Endothelial cell of umbilical vein (primary cell): ENCODE data around the gene STARD13. TPM values are rescaled to one million over a fixed set of nuclear protein-coding genes. Genes with fewer than 3 reads are reported as not detected.

ENCODE experiments used
- BruUV-seq: library from RNA; stranded (reverse); fragments of 400-500 nt; replicated peaks from 2 replicates; lab custom pipeline; 2021; lab: Mats Ljungman, UMichigan
- CTCF ChIA-PET: fragments of 300-600, 350-600 bp; sonication (Branson Sonifier 250); formaldehyde crosslinking; loops from one replicate; lab custom pipeline; 2021; ENCODE audit warnings: antibody characterized with exemption, inconsistent platforms; lab: Charles Lee
- POLR2A ChIA-PET: fragments of 300-600, 350-600 bp; sonication (Branson Sonifier 250); formaldehyde crosslinking; loops from one replicate; lab custom pipeline; 2021; ENCODE audit warnings: antibody characterized with exemption, inconsistent platforms; lab: Charles Lee
- DNase-seq: peaks from one replicate; pipeline ENCODE4 v3.0.0-alpha.2; 2011; ENCODE audit warnings: low read depth, low spot score
- FAIRE-seq: peaks from 2 replicates; lab custom pipeline; 2011; peaks lifted over from hg19 to GRCh38; lab: Jason Lieb, UNC
- H2AFZ ChIP-seq: 2 replicates; pipeline ENCODE4 v1.6.0; 2012; ENCODE audit warnings: low read depth, low read length, control low read depth, inconsistent platforms
- H3K27ac ChIP-seq: 2 replicates; pipeline ENCODE4 v1.5.1; 2011; ENCODE audit warnings: low read depth, mild to moderate bottlenecking, control low read depth, low read length, moderate library complexity; ENCODE audit not compliant: insufficient read depth
- H3K27me3 ChIP-seq, 2 experiments: 2 replicates each; pipeline versions ENCODE4 v1.6.0 to v1.6.1; 2011; ENCODE audit warnings: low read length in 2 of 2, mixed read lengths in 1 of 2; ENCODE audit not compliant: control insufficient read depth in 2 of 2, insufficient read depth in 2 of 2
- H3K36me3 ChIP-seq, 2 experiments: 2 replicates in 1 of 2; 3 replicates in 1 of 2; pipeline ENCODE4 v1.5.1; 2011; ENCODE audit warnings: low read length in 2 of 2, mild to moderate bottlenecking in 1 of 2, moderate library complexity in 1 of 2; ENCODE audit not compliant: control insufficient read depth in 2 of 2, insufficient read depth in 2 of 2; ENCODE audit errors: extremely low read depth in 1 of 2
- H3K4me1 ChIP-seq: 3 replicates; pipeline ENCODE4 v1.5.1; 2011; ENCODE audit warnings: mild to moderate bottlenecking, low read length; ENCODE audit not compliant: control insufficient read depth, insufficient read depth; ENCODE audit errors: extremely low read depth
- H3K4me2 ChIP-seq: 2 replicates; pipeline ENCODE4 v1.6.1; 2011; ENCODE audit warnings: low read length, control low read depth, mixed read lengths; ENCODE audit not compliant: insufficient read depth
- H3K4me3 ChIP-seq, 3 experiments: fragments of 200-600 bp in 1 of 3; sonication (generic), shearing (Covaris generic) in 1 of 3; replicated peaks in 1 of 3; 2 replicates each; pipeline ENCODE4 v1.5.1; 2011 to 2016; ENCODE audit warnings: control low read depth in 3 of 3, low read length in 3 of 3, mild to moderate bottlenecking in 2 of 3, inconsistent platforms in 1 of 3, low read depth in 1 of 3, moderate library complexity in 1 of 3; ENCODE audit not compliant: insufficient read depth in 1 of 3
- H3K79me2 ChIP-seq: 2 replicates; pipeline ENCODE4 v1.6.0; 2012; ENCODE audit warnings: low read length, inconsistent platforms; ENCODE audit not compliant: control insufficient read depth, insufficient read depth
- H3K9ac ChIP-seq: replicated peaks from 2 replicates; pipeline ENCODE3; 2011; ENCODE audit warnings: low read length, control low read depth; ENCODE audit not compliant: insufficient read depth; ENCODE audit errors: extremely low read depth
- H3K9me1 ChIP-seq: replicated peaks from 3 replicates; pipeline ENCODE4 v1.6.0; 2011; ENCODE audit warnings: mild to moderate bottlenecking, low read length; ENCODE audit not compliant: control insufficient read depth, insufficient read depth; ENCODE audit errors: extremely low read depth
- H3K9me3 ChIP-seq: replicated peaks from 2 replicates; pipeline ENCODE4 v1.5.1; 2012; ENCODE audit warnings: low read length, inconsistent platforms; ENCODE audit not compliant: control insufficient read depth, insufficient read depth
- H4K20me1 ChIP-seq: replicated peaks from 2 replicates; pipeline ENCODE3; 2011; ENCODE audit warnings: mild to moderate bottlenecking, low read length; ENCODE audit not compliant: control insufficient read depth, insufficient read depth; ENCODE audit errors: extremely low read depth
- EZH2 ChIP-seq: IDR thresholded peaks from 2 replicates; pipeline ENCODE4 v1.6.1; 2012; ENCODE audit warnings: borderline replicate concordance, low read depth, mild to moderate bottlenecking, moderate library complexity, low read length, inconsistent platforms; ENCODE audit not compliant: severe bottlenecking
- FOS ChIP-seq: IDR thresholded peaks from 2 replicates; pipeline ENCODE4 v1.6.1; 2011; ENCODE audit warnings: mild to moderate bottlenecking, low read length, moderate library complexity, borderline replicate concordance; ENCODE audit not compliant: insufficient read depth
- GATA2 ChIP-seq: IDR thresholded peaks from 2 replicates; pipeline ENCODE4 v1.7.0; 2011; ENCODE audit warnings: low read depth, mild to moderate bottlenecking, moderate library complexity, mixed read lengths, low read length; ENCODE audit not compliant: insufficient read length, insufficient read depth
- JUN ChIP-seq: IDR thresholded peaks from 2 replicates; pipeline ENCODE4 v1.6.1; 2011; ENCODE audit warnings: borderline replicate concordance, low read depth; ENCODE audit not compliant: insufficient read length, insufficient read depth
- MYC ChIP-seq: IDR thresholded peaks from one replicate; pipeline ENCODE4 v1.6.1; 2011; ENCODE audit warnings: mild to moderate bottlenecking, low read depth, low read length
- POLR2A ChIP-seq: IDR thresholded peaks from 2 replicates; pipeline ENCODE4 v1.6.1; 2012; ENCODE audit warnings: low read depth, mild to moderate bottlenecking, control low read depth, low read length
- POLR2AphosphoS5 ChIP-seq: IDR thresholded peaks from 2 replicates; pipeline ENCODE4 v1.6.1; 2012; ENCODE audit warnings: low read depth, mild to moderate bottlenecking, control low read depth, low read length, moderate library complexity; ENCODE audit not compliant: insufficient read depth
- dilution Hi-C: fragments of 300-500 bp; cut with MboI; formaldehyde crosslinking; loops from one replicate; pipeline ENCODE4 v1.15.0; 2019; ENCODE audit warnings: low sequenced_read_pairs; ENCODE audit not compliant: extremely low pct_ligation_motif_present
- intact Hi-C: fragments of 100-400 bp; cut with micrococcal nuclease; formaldehyde crosslinking; loops from one replicate; pipeline ENCODE4 v1.10.0; 2022
- polyA plus RNA-seq, 4 experiments: library from polyadenylated mRNA; depleted of rRNA in 3 of 4; stranded (reverse) in 3 of 4; unstranded in 1 of 4; fragments of >200 nt; gene quantifications; 2 replicates each; pipeline versions ENCODE4 v1.2.1 to v1.2.3, GENCODE V29; 2011 to 2012; ENCODE audit warnings: missing spikeins in 1 of 4
- total RNA-seq: library from RNA; stranded (reverse); gene quantifications from 2 replicates; pipeline ENCODE4 v1.2.3, GENCODE V29; 2021
- TF ChIP-seq, protein P1 (sequence below), 2 donors: IDR thresholded peaks; 1 replicate in 1 of 2; 2 replicates in 1 of 2; pipeline ENCODE4 v1.5.1; 2011; ENCODE audit warnings: low read length in 2 of 2, mild to moderate bottlenecking in 2 of 2, moderate library complexity in 2 of 2, control low read depth in 1 of 2, inconsistent platforms in 1 of 2, low read depth in 1 of 2; ENCODE audit not compliant: insufficient read depth in 1 of 2; ENCODE audit errors: extremely low read depth in 1 of 2
- TF ChIP-seq, protein P2 (sequence below): IDR thresholded peaks from 2 replicates; pipeline ENCODE4 v1.6.1; 2011; ENCODE audit not compliant: insufficient read depth, insufficient read length

STARD13 gene
- total and polyA plus RNA-seq, 2 donors (not counting 3 experiments of a cell fraction or from before 2014, with no cell fraction given), result 11.0 to 47.7 TPM

- no peak overlapping the region for H2AFZ ChIP-seq
- H3K27ac ChIP-seq, result no peak overlapping the region
- H4K20me1 ChIP-seq, result no peaks in the 10 kb centered on the region
- H3K27me3 ChIP-seq, result no peaks in the 10 kb centered on the region
- no peak overlapping the region for H3K9ac ChIP-seq
- H3K9me1 ChIP-seq, result no peaks in the 10 kb centered on the region
- H3K36me3 ChIP-seq, result no peaks in the 10 kb centered on the region
- no peaks in the 10 kb centered on the region for H3K79me2 ChIP-seq
- H3K9me3 ChIP-seq, result no peaks in the 10 kb centered on the region
- H3K4me2 ChIP-seq, result no peak overlapping the region
- intact Hi-C loops, result no loop called here
- TF ChIP-seq, protein P1, sequence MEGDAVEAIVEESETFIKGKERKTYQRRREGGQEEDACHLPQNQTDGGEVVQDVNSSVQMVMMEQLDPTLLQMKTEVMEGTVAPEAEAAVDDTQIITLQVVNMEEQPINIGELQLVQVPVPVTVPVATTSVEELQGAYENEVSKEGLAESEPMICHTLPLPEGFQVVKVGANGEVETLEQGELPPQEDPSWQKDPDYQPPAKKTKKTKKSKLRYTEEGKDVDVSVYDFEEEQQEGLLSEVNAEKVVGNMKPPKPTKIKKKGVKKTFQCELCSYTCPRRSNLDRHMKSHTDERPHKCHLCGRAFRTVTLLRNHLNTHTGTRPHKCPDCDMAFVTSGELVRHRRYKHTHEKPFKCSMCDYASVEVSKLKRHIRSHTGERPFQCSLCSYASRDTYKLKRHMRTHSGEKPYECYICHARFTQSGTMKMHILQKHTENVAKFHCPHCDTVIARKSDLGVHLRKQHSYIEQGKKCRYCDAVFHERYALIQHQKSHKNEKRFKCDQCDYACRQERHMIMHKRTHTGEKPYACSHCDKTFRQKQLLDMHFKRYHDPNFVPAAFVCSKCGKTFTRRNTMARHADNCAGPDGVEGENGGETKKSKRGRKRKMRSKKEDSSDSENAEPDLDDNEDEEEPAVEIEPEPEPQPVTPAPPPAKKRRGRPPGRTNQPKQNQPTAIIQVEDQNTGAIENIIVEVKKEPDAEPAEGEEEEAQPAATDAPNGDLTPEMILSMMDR (IDR thresholded peaks at IDR 0.05; ENCODE audit: extremely low read depth in 1 of 2, insufficient read depth in 1 of 2, low read depth in 1 of 2, low read length in 2 of 2), result no peak
- TF ChIP-seq FOS, result no peak
- no peak for TF ChIP-seq EZH2
- TF ChIP-seq POLR2AphosphoS5, result no peak
- TF ChIP-seq GATA2, result no peak
- no peak for TF ChIP-seq POLR2A
- TF ChIP-seq JUN, result no peak
- TF ChIP-seq, protein P2, sequence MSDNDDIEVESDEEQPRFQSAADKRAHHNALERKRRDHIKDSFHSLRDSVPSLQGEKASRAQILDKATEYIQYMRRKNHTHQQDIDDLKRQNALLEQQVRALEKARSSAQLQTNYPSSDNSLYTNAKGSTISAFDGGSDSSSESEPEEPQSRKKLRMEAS, result no peak
- TF ChIP-seq MYC, result no peak
- ChIA-PET POLR2A (no interaction called here), CTCF (interaction anchor here (1.0 to 1.9 kb wide), 5 partner anchors 9 to 27 kb away, joined by 3 to 6 read pairs (median 3); no protein-coding TSS in a partner anchor)
- H3K4me3 ChIP-seq, result no peak overlapping the region
- no peaks in the 10 kb centered on the region for H3K4me1 ChIP-seq
- BruUV-seq, result no TSS peak
- DNase-seq (no peak), FAIRE-seq (no peak)
- dilution Hi-C loops, result no loop called here
These were observed 34.3 kb upstream of the STARD13 start for GRCh38 chr13:33319859-33320258.
